GM18867 (cell line): ENCODE results near the gene ST6GALNAC3.

ENCODE experiments used
- ATAC-seq: cut with Tn5 transposase; IDR thresholded peaks from one replicate; pipeline ENCODE4 v1.9.1; 2021; ENCODE audit warnings: mild to moderate bottlenecking, moderate library complexity; ENCODE audit not compliant: unreplicated experiment

ST6GALNAC3 gene

GRCh38 chr1:76491737-76492136, 417.2 kb downstream of the ST6GALNAC3 start:
- ATAC-seq = no peak

GRCh38 chr1:76492752-76493430, 418.3 kb downstream of the ST6GALNAC3 start:
- no peak for ATAC-seq

GRCh38 chr1:76494807-76495206, 420.3 kb downstream of the ST6GALNAC3 start:
- peak; percentile 83 for ATAC-seq

- no peak for ATAC-seq
Observed at GRCh38 chr1:76496871-76497270, 422.3 kb downstream of the ST6GALNAC3 start.

- no peak for ATAC-seq
Observed at GRCh38 chr1:76500116-76500515, 425.6 kb downstream of the ST6GALNAC3 start.

GRCh38 chr1:76501136-76501535, 426.6 kb downstream of the ST6GALNAC3 start:
- no peak for ATAC-seq

GRCh38 chr1:76501586-76502219, 427.2 kb downstream of the ST6GALNAC3 start:
- no peak for ATAC-seq

- ATAC-seq = no peak
Observed at GRCh38 chr1:76503100-76503499, 428.6 kb downstream of the ST6GALNAC3 start.

- no peak for ATAC-seq
Observed at GRCh38 chr1:76503736-76504135, 429.2 kb downstream of the ST6GALNAC3 start.

GRCh38 chr1:76507376-76507775, 432.8 kb downstream of the ST6GALNAC3 start:
- ATAC-seq = no peak

- no peak for ATAC-seq
Observed at GRCh38 chr1:76508871-76509270, 434.3 kb downstream of the ST6GALNAC3 start.

GRCh38 chr1:76510672-76511557, 436.4 kb downstream of the ST6GALNAC3 start:
- ATAC-seq = no peak

- no peak for ATAC-seq
Observed at GRCh38 chr1:76511558-76512179, 437.1 kb downstream of the ST6GALNAC3 start.

GRCh38 chr1:76530953-76531352, 456.4 kb downstream of the ST6GALNAC3 start:
- ATAC-seq = no peak

- ATAC-seq = no peak
Observed at GRCh38 chr1:76541618-76542017, 467.1 kb downstream of the ST6GALNAC3 start.

GRCh38 chr1:76542359-76542758, 467.8 kb downstream of the ST6GALNAC3 start:
- ATAC-seq = no peak

- no peak for ATAC-seq
Observed at GRCh38 chr1:76543495-76543894, 468.9 kb downstream of the ST6GALNAC3 start.

- no peak for ATAC-seq
Observed at GRCh38 chr1:76546354-76546933, 471.9 kb downstream of the ST6GALNAC3 start.

GRCh38 chr1:76547916-76548315, 473.4 kb downstream of the ST6GALNAC3 start:
- ATAC-seq = no peak

GRCh38 chr1:76548513-76549100, 474.1 kb downstream of the ST6GALNAC3 start:
- no peak for ATAC-seq
